LNCAP (cell line): Measurements from ENCODE around the gene AGPAT3.

Experiments used
- TF ChIP-seq, protein P1 (sequence below): fragments of 450-650 bp; IDR thresholded peaks from 2 replicates; pipeline ENCODE4 v1.5.1; 2017; ENCODE audit warnings: mild to moderate bottlenecking

The AGPAT3 gene

DNA sequence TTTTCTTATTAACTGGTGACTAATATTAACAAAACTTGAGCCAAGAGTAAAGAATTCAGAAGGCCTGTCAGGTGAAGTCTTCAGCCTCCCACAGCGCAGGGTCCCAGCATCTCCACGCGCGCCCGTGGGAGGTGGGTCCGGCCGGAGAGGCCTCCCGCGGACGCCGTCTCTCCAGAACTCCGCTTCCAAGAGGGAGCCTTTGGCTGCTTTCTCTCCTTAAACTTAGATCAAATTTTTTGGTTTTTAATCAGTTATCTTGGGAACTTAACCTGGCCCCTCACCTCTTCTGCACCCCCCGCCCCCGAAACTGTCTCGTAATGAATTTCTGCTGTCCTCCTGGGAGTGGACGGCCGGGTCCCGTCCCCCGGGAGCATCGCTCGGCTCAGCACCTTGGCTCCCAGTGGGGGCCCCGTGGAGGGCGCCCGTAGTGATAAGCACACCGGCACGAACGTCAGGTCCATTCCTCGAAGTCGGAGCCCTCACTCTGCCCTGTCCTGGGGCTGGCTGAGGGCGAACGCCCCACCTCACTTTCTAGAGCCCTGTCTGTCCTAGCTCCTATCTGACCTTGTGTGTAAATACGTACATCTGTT, 117.6 kb downstream of the AGPAT3 start:
- TF ChIP-seq, protein P1, sequence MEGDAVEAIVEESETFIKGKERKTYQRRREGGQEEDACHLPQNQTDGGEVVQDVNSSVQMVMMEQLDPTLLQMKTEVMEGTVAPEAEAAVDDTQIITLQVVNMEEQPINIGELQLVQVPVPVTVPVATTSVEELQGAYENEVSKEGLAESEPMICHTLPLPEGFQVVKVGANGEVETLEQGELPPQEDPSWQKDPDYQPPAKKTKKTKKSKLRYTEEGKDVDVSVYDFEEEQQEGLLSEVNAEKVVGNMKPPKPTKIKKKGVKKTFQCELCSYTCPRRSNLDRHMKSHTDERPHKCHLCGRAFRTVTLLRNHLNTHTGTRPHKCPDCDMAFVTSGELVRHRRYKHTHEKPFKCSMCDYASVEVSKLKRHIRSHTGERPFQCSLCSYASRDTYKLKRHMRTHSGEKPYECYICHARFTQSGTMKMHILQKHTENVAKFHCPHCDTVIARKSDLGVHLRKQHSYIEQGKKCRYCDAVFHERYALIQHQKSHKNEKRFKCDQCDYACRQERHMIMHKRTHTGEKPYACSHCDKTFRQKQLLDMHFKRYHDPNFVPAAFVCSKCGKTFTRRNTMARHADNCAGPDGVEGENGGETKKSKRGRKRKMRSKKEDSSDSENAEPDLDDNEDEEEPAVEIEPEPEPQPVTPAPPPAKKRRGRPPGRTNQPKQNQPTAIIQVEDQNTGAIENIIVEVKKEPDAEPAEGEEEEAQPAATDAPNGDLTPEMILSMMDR, result no peak

- TF ChIP-seq, protein P1, result no peak
Measured at GRCh38 chr21:43983390-43983789, 118.4 kb downstream of the AGPAT3 start.

GRCh38 chr21:43983860-43984420, 118.9 kb downstream of the AGPAT3 start:
- TF ChIP-seq, protein P1, result no peak

DNA sequence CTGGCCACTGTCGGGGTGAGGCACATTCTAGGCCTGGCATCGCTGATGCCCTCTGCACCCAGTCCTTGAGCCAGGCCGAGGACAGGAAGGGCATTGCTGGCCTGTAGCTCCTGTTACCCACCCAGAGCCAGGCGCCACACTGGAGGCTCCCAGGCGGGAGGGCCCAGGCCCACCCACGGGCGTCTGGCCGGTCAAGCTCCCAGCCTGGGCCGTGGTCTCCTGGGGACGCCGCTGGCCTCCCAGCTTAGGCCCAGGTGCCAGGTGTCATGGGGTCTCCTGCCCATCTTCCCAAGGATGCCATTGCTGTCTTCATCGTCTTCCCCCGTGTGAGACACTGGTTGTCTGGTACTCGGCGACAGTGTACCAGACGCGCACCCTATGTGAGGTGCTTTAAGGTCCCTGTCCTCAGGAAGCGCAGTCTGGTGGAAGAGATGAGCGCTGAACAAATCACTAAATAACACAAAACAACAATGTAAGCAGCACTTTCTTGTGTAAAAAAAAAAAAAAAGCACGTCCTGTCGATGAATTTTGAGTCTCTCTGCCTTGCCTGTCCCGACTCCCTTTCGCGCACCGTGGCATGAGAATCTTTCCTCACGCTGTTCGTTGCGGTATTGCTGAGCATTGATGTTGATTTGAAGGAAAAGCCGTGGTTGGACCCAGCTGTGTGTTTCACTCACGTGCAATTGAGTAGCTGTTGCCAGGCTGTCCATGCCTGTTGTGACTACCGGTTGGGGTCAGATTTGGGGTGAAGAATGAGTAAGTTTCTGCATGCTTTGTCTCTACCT, 120.1 kb downstream of the AGPAT3 start:
- TF ChIP-seq, protein P1, result no peak

- TF ChIP-seq, protein P1, result no peak
Measured at GRCh38 chr21:43985690-43986251, 120.7 kb downstream of the AGPAT3 start.

DNA sequence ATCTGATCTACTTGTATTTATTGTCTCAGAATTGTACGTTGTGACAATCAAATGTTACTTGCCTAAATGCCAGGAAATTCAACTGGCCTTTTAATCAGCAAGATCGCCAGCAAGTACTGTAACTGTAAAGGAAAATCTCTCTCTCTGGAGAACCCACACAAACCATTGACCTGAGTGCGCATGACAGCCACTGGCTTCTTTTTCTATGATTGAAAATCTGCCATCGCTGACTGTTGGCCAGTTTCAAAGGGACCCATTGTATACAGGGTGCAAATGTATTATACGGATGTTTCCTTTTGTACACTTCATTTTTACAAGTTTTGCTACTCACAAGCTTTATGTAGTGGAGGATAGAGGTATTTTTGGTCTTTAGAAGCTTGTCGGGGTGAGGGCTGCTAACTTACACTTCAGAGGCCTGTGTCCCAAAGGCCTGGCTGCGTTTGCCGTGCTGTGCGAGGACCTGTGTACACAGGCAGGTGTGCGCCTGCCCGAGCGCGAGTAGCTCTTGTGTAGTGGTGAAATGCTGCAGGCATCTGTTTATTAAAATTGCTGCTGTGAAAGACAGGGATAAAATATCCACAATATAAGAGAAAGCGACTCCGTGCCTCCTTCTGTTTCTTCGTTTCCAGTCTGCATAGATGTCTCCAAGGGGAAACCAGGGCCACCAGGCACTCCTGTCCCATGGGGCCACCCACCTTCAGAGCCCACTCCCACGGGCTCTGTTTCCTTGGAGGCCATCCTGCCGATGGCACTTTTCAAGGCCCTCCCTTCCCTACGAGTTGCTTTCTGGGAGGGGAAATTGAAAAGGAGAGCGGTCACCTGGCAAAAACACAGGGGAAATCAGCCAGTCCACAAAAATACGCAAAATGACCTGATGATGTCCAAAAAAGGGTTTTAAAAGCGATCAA, 121.8 kb downstream of the AGPAT3 start:
- TF ChIP-seq, protein P1, result no peak

DNA sequence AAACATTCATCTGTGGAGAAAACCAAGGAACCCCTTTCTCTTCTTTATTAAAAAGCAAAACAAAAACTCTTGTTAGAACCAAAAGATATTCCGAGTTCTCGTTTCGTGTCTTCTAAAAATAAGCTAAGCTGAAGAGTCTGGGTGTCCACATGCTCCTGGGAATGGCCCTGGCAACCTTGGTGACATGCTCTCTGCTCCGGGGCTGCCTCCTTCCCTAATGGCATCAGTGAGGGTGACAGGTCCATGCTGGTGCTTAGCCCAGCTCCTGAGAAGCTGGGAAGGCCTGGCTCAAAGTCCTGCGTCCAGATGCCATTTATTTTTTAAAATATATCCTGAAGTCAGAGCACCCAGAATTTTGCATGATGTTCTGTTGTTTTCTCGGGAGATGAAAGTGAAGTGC, 122.5 kb downstream of the AGPAT3 start:
- TF ChIP-seq, protein P1, result no peak
